Ishikawa (cell line): ENCODE results near the gene CCDC134.

Experiments
- CEBPB ChIP-seq: IDR thresholded peaks from 2 replicates; pipeline ENCODE4 v1.6.1; 2012
- CREB1 ChIP-seq: IDR thresholded peaks from 2 replicates; pipeline ENCODE4 v1.6.1; 2012; ENCODE audit warnings: low read depth
- EGR1 ChIP-seq: IDR thresholded peaks from 2 replicates; pipeline ENCODE4 v1.6.1; 2012
- EP300 ChIP-seq: IDR thresholded peaks from 2 replicates; pipeline ENCODE4 v1.6.1; 2012; ENCODE audit warnings: borderline replicate concordance
- FOXM1 ChIP-seq: IDR thresholded peaks from 2 replicates; pipeline ENCODE4 v1.6.1; 2012; ENCODE audit warnings: low read depth, borderline replicate concordance
- NFIC ChIP-seq: IDR thresholded peaks from 2 replicates; pipeline ENCODE4 v1.6.1; 2012
- RAD21 ChIP-seq: IDR thresholded peaks from 2 replicates; pipeline ENCODE4 v1.6.1; 2012; ENCODE audit warnings: low read depth
- TAF1 ChIP-seq: IDR thresholded peaks from 2 replicates; pipeline ENCODE4 v1.6.1; 2012; ENCODE audit warnings: low read depth, mild to moderate bottlenecking
- TCF12 ChIP-seq: IDR thresholded peaks from 2 replicates; pipeline ENCODE4 v1.6.1; 2012; ENCODE audit warnings: low read depth
- TEAD4 ChIP-seq: IDR thresholded peaks from 2 replicates; pipeline ENCODE4 v1.6.1; 2012
- YY1 ChIP-seq: IDR thresholded peaks from 2 replicates; pipeline ENCODE4 v1.6.1; 2012; ENCODE audit warnings: low read depth
- ZBTB7A ChIP-seq: IDR thresholded peaks from 2 replicates; pipeline ENCODE4 v1.6.1; 2012; ENCODE audit warnings: low read depth
- TF ChIP-seq, protein P1 (sequence below): IDR thresholded peaks from 2 replicates; pipeline ENCODE4 v1.6.1; 2012
- TF ChIP-seq, protein P2 (sequence below): IDR thresholded peaks from 2 replicates; pipeline ENCODE4 v1.6.1; 2012; ENCODE audit warnings: low read depth, mild to moderate bottlenecking
- TF ChIP-seq, protein P3 (sequence below): IDR thresholded peaks from 2 replicates; pipeline ENCODE4 v1.6.1; 2012

Gene CCDC134

DNA sequence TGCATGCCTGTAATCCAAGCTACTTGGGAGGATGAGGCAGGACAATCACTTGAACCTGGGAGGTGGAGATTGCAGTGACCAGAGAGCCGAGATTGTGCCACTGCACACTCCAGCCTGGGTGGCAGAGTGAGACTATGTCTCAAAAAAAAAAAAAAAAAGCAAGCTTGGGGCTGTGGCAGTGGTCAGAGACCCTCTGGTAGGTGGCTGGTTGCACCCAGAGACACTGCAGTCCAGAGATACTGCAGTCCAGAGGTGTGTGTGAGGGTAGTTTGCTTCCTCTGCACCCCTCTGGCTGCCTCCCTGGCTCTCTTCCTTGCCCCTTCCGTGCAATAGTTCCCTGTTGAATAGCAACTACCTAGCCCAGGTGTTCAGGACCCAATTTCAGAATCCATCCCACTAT is 1.7 kb upstream of the CCDC134 start:
- no peak for TF ChIP-seq CEBPB
- TF ChIP-seq, protein P1, sequence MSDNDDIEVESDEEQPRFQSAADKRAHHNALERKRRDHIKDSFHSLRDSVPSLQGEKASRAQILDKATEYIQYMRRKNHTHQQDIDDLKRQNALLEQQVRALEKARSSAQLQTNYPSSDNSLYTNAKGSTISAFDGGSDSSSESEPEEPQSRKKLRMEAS, result no peak
- no peak for TF ChIP-seq TCF12
- no peak for TF ChIP-seq NFIC
- no peak for TF ChIP-seq TAF1

DNA sequence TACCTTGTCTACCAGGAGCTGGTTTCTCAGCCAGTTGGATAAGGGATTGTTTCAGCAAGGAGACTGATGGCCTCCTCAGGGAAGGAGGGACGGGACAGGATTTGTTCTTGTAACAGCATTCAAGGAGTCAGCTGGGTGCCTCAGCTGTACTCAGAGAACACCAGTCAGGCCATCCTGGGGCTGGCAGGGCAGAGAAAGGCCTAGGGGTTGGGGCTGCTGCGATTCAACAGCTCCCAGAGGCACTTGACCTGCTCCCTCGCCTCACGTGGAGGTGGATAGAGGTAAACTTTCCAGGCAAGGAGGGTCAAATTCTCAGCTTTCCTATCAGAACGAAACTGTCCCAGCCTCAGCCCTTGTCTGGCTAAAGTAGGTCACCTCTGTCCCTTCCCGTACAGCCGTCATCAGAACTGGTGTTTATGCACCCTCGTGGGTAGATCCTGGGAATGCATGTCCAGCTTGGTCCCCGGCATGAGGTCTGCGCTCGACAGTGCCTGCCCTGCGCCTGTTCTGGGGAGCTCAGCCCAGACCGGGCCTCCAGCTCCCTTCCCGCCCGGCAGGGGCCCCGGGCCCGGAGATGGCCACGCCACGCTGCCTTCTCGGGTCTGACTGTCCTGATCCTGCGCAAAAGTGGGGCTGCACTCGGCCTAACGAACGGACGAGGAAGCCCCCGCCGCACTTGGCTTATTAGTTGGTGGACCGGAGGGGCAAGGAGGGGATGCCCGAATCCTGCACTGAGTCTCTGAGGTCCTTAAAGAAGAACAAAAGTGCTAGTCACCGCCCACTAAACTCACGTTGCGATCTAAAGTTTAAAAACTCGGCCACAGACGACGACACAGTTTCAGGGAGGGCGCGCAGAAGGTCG is 762 bp upstream of the CCDC134 start:
- TF ChIP-seq ZBTB7A (no peak), TEAD4 (no peak), NFIC (no peak), EGR1 (no peak), CREB1 (no peak), YY1 (no peak)

DNA sequence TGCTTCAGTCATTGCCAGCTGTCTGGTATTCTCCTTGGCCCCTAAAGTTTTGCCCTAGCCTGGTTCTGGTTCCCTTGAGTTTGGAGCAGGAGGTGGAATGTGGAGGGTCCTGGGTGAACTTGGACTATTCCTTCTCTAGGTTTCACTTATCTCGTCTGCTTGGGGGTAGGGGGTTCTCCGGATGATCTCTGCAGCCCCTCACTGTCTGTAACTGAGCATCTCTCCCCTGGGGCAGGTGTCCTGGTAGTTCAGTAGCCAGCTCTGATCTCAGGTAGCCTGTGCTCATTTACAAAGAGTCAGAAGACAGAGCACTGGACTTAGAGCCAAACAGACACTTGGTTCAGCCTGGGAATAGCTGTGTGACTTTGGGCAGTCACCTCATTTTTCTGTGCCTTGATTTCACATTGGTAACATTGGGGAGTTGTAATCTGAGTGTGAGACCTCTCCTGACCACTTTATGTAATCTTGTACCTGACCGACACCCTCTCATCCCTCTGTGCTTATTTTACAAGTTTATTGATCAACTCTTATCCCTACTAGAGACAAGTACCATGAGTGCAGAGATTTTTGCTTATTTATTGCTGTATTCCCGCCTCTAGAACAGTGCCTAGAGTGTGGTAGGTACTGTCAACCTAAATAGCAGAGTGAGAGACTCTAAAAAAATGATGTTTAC is 804 bp downstream of the CCDC134 start:
- TF ChIP-seq, protein P1, result no peak

DNA sequence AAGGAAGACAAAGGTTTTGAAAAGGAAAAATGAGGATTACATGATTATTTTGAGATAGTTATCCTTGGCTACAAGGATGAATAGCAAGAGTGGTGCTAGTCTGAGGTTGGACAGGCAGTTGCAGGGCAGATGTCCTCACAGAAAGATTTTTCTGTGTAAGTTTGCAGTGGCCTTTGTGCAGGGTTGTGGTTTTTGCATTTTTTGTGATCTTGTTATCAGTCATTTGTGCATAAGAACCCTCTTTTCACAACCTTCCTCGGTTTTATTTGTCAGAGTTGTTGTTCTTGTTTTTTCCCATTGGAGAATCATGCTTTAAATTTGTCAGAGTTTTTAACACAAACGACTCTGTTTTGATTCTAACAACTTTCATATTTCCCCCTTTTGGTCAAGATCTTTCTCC is 1.4 kb downstream of the CCDC134 start:
- no peak for TF ChIP-seq FOXM1

DNA sequence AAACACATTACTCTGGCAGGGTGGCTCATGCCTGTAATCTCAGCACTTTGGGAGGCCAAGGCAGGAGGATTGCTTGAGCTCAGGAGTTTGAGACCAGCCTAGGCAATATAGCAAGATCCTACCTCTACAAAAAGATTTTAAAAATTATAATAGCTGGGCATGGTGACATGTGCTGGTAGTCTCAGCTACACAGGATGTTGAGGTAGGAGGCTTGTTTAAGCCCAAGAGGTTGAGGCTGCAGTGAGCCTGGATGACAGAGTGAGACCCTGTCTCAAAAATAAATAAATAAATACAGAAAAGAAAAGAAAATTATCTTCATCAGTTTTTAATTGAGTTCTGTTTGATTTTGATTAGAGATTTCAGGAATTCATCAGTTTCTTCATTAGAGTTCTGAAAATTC is 5.2 kb downstream of the CCDC134 start:
- TF ChIP-seq, protein P1, result no peak
- TF ChIP-seq FOXM1, result no peak
- no peak for TF ChIP-seq YY1
- TF ChIP-seq, protein P2, sequence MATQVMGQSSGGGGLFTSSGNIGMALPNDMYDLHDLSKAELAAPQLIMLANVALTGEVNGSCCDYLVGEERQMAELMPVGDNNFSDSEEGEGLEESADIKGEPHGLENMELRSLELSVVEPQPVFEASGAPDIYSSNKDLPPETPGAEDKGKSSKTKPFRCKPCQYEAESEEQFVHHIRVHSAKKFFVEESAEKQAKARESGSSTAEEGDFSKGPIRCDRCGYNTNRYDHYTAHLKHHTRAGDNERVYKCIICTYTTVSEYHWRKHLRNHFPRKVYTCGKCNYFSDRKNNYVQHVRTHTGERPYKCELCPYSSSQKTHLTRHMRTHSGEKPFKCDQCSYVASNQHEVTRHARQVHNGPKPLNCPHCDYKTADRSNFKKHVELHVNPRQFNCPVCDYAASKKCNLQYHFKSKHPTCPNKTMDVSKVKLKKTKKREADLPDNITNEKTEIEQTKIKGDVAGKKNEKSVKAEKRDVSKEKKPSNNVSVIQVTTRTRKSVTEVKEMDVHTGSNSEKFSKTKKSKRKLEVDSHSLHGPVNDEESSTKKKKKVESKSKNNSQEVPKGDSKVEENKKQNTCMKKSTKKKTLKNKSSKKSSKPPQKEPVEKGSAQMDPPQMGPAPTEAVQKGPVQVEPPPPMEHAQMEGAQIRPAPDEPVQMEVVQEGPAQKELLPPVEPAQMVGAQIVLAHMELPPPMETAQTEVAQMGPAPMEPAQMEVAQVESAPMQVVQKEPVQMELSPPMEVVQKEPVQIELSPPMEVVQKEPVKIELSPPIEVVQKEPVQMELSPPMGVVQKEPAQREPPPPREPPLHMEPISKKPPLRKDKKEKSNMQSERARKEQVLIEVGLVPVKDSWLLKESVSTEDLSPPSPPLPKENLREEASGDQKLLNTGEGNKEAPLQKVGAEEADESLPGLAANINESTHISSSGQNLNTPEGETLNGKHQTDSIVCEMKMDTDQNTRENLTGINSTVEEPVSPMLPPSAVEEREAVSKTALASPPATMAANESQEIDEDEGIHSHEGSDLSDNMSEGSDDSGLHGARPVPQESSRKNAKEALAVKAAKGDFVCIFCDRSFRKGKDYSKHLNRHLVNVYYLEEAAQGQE, result no peak
- no peak for TF ChIP-seq TAF1
- TF ChIP-seq TEAD4, result no peak
- no peak for TF ChIP-seq NFIC
- no peak for TF ChIP-seq CEBPB
- no peak for TF ChIP-seq EP300
- TF ChIP-seq, protein P3, sequence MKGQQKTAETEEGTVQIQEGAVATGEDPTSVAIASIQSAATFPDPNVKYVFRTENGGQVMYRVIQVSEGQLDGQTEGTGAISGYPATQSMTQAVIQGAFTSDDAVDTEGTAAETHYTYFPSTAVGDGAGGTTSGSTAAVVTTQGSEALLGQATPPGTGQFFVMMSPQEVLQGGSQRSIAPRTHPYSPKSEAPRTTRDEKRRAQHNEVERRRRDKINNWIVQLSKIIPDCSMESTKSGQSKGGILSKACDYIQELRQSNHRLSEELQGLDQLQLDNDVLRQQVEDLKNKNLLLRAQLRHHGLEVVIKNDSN, result no peak
- no peak for TF ChIP-seq ZBTB7A
- TF ChIP-seq CREB1, result no peak
- TF ChIP-seq EGR1, result no peak
- no peak for TF ChIP-seq TCF12

DNA sequence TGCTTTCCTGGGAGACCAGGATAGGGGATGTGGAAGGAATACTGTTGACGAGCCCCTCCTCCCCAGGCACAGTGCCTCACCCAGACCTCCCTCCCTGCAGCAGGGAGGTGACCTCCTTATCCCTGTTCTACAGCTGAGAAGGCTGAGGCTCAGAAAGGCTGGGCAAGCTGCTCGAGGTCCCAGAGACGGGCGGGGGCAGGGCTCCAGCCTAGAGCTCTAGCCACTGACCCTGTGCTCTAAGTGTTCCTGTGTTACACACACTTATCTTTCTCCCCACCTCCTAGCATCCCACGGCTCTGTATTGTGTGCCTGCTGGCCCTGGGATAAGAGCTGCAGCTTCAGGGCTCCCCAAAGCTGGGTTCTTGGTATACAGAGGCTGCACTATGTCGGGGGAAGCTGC is 7.9 kb downstream of the CCDC134 start:
- TF ChIP-seq CREB1, result no peak
- no peak for TF ChIP-seq TEAD4
- TF ChIP-seq CEBPB, result no peak
- no peak for TF ChIP-seq YY1
- TF ChIP-seq NFIC, result no peak
- TF ChIP-seq EP300, result no peak
- no peak for TF ChIP-seq RAD21
- no peak for TF ChIP-seq TCF12
- TF ChIP-seq TAF1, result no peak
- TF ChIP-seq EGR1, result no peak
- TF ChIP-seq, protein P3, result no peak
- no peak for TF ChIP-seq ZBTB7A
- no peak for TF ChIP-seq FOXM1
- TF ChIP-seq, protein P1, result no peak
- TF ChIP-seq, protein P2, result no peak
